Measurements from ENCODE around the gene POLK. TPM values are rescaled to one million over a fixed set of nuclear protein-coding genes. Genes with fewer than 3 reads are reported as not detected.
A peak's percentile ranks its signal among the peaks of the same experiment; 100 is the strongest.

POLK gene
- total RNA-seq, 2 donors from 2014 or later = 18.8 to 33.5 TPM

- intact Hi-C loops (cut with DNase I) = no loop called here
- ATAC-seq = no peak
- Histone ChIP-seq H3K4me1 (no peaks in the 10 kb centered on the region), H3K4me3 (no peak overlapping the region), H3K9me3 (no peaks in the 10 kb centered on the region), H3K27me3 (no peaks in the 10 kb centered on the region), H3K27ac (no peak overlapping the region), H3K36me3 (replicated peaks in 1 of 2; ENCODE audit: insufficient read depth in 1 of 2, low read depth in 2 of 2) (peaks cover 0 to 2% of the 10 kb centered on the region in 2 donors)
- 74 to 79% methylated on average over 2 of the region's 2 CpGs for WGBS, 2 donors
- DNase-seq = no peak
- peak in 4 of 7 experiments; percentile 7 to 34 (median 20) for TF ChIP-seq CTCF (IDR thresholded peaks at IDR 0.05)
- TF ChIP-seq POLR2A (IDR thresholded peaks at IDR 0.05) = no peak
These were observed 73.0 kb downstream of the POLK start for GRCh38 chr5:75584641-75585040.

GRCh38 chr5:75588666-75589065 lies 77.0 kb downstream of the POLK start:
- ATAC-seq = no peak
- H3K27me3 ChIP-seq = no peaks in the 10 kb centered on the region
- 90 to 93% methylated on average over 3 of the region's 3 CpGs for WGBS, 2 donors
- intact Hi-C loops (cut with DNase I) = no loop called here
- no peak for DNase-seq
- TF ChIP-seq POLR2A (IDR thresholded peaks at IDR 0.05) (no peak), CTCF (IDR thresholded peaks at IDR 0.05) (no peak)
- no peaks in the 10 kb centered on the region for H3K4me1 ChIP-seq
- H3K9me3 ChIP-seq = no peaks in the 10 kb centered on the region
- H3K4me3 ChIP-seq = no peak overlapping the region
- no peak overlapping the region for H3K27ac ChIP-seq
- H3K36me3 ChIP-seq (replicated peaks in 1 of 2; ENCODE audit: insufficient read depth in 1 of 2, low read depth in 2 of 2) = no peaks in the 10 kb centered on the region

GRCh38 chr5:75600535-75600934 lies 88.8 kb downstream of the POLK start:
- intact Hi-C loops (cut with DNase I) = no loop called here
- Histone ChIP-seq H3K27ac (no peak overlapping the region), H3K4me1 (no peaks in the 10 kb centered on the region), H3K4me3 (no peak overlapping the region), H3K36me3 (replicated peaks in 1 of 2; ENCODE audit: insufficient read depth in 1 of 2, low read depth in 2 of 2) (no peaks in the 10 kb centered on the region), H3K27me3 (no peaks in the 10 kb centered on the region), H3K9me3 (no peaks in the 10 kb centered on the region)
- ATAC-seq (no peak), DNase-seq (no peak)
- TF ChIP-seq CTCF (IDR thresholded peaks at IDR 0.05) = no peak
- TF ChIP-seq POLR2A (IDR thresholded peaks at IDR 0.05) = no peak

GRCh38 chr5:75601567-75601966 lies 89.9 kb downstream of the POLK start:
- no peak overlapping the region for H3K4me3 ChIP-seq
- H3K36me3 ChIP-seq (replicated peaks in 1 of 2; ENCODE audit: insufficient read depth in 1 of 2, low read depth in 2 of 2) = no peaks in the 10 kb centered on the region
- intact Hi-C loops (cut with DNase I) = no loop called here
- H3K27me3 ChIP-seq = no peaks in the 10 kb centered on the region
- no peak for DNase-seq
- no peaks in the 10 kb centered on the region for H3K9me3 ChIP-seq
- H3K27ac ChIP-seq = no peak overlapping the region
- no peaks in the 10 kb centered on the region for H3K4me1 ChIP-seq
- TF ChIP-seq CTCF (IDR thresholded peaks at IDR 0.05) = no peak
- TF ChIP-seq POLR2A (IDR thresholded peaks at IDR 0.05) = no peak
- 94% methylated on average over 1 of the region's 1 CpG for WGBS, 2 donors
- ATAC-seq = no peak

GRCh38 chr5:75601996-75602395 lies 90.3 kb downstream of the POLK start:
- Histone ChIP-seq H3K9me3 (no peaks in the 10 kb centered on the region), H3K4me1 (no peaks in the 10 kb centered on the region), H3K4me3 (no peak overlapping the region), H3K27me3 (no peaks in the 10 kb centered on the region), H3K36me3 (replicated peaks in 1 of 2; ENCODE audit: insufficient read depth in 1 of 2, low read depth in 2 of 2) (no peaks in the 10 kb centered on the region), H3K27ac (no peak overlapping the region)
- no peak for TF ChIP-seq POLR2A (IDR thresholded peaks at IDR 0.05)
- TF ChIP-seq CTCF (IDR thresholded peaks at IDR 0.05) = no peak
- 86 to 92% methylated on average over 1 to 3 of the region's 3 CpGs for WGBS, 2 donors
- DNase-seq = no peak
- no peak for ATAC-seq
- intact Hi-C loops (cut with DNase I) = no loop called here

Measured in body of pancreas (tissue), 4 donors.